ENCODE data around the gene MAGOHB.

GRCh38 chr12:10563002-10563401, 50.4 kb downstream of the MAGOHB start:
- TF ChIP-seq CTCF (IDR thresholded peaks at IDR 0.05) (no peak), POLR2A (IDR thresholded peaks at IDR 0.05) (no peak)
